SK-N-SH treated with all-trans-retinoic acid at 6 μM for 48 hours (cell line): Measurements from ENCODE around the gene HDAC4.

ENCODE experiments used
- ATAC-seq: fragments of 200-7000 bp; cut with Tn5 transposase; 3 replicates; pipeline ENCODE4 v1.9.1; 2020; ENCODE audit warnings: mild to moderate bottlenecking, moderate library complexity
- ARNTL ChIP-seq: fragments of 450-650 bp; formaldehyde crosslinking; IDR thresholded peaks from 2 replicates; pipeline ENCODE4 v1.5.0; 2020; ENCODE audit warnings: low read depth, mild to moderate bottlenecking, moderate library complexity, borderline replicate concordance
- CSDC2 ChIP-seq: fragments of 250-450 bp; sonication (Bioruptor Pico); IDR thresholded peaks from 2 replicates; pipeline ENCODE4 v1.5.0; 2020; ENCODE audit warnings: mild to moderate bottlenecking, moderate library complexity
- GLIS3 ChIP-seq: fragments of 250-450 bp; sonication (Bioruptor Pico); IDR thresholded peaks from 2 replicates; pipeline ENCODE4 v1.5.0; 2020; ENCODE audit warnings: mild to moderate bottlenecking, moderate library complexity
- OSR1 ChIP-seq: fragments of 250-450 bp; sonication (Bioruptor Pico); IDR thresholded peaks from 2 replicates; pipeline ENCODE4 v1.8.0; 2022; ENCODE audit warnings: moderate library complexity, mild to moderate bottlenecking, inconsistent platforms
- PATZ1 ChIP-seq: fragments of 250-450 bp; sonication (Bioruptor Pico); IDR thresholded peaks from 2 replicates; pipeline ENCODE4 v1.8.0; 2020; ENCODE audit warnings: mild to moderate bottlenecking, moderate library complexity, borderline replicate concordance
- POU6F1 ChIP-seq: fragments of 250-450 bp; sonication (Bioruptor Pico); IDR thresholded peaks from 2 replicates; pipeline ENCODE4 v1.8.0; 2021; ENCODE audit warnings: low read depth, mild to moderate bottlenecking, moderate library complexity, borderline replicate concordance
- PPARA ChIP-seq: fragments of 250-450 bp; sonication (Bioruptor Pico); IDR thresholded peaks from 2 replicates; pipeline ENCODE4 v1.5.0; 2020; ENCODE audit warnings: mild to moderate bottlenecking, borderline replicate concordance
- RARB ChIP-seq: fragments of 250-450 bp; sonication (Bioruptor Pico); IDR thresholded peaks from 2 replicates; pipeline ENCODE4 v1.8.0; 2021; ENCODE audit warnings: mild to moderate bottlenecking, moderate library complexity
- SNAI2 ChIP-seq: fragments of 250-450 bp; sonication (Bioruptor Pico); IDR thresholded peaks from 2 replicates; pipeline ENCODE4 v1.5.0; 2020; ENCODE audit warnings: mild to moderate bottlenecking, moderate library complexity
- TOX ChIP-seq: fragments of 250-450 bp; sonication (Bioruptor Pico); IDR thresholded peaks from 2 replicates; pipeline ENCODE4 v1.8.0; 2021; ENCODE audit warnings: mild to moderate bottlenecking, moderate library complexity, borderline replicate concordance
- TSHZ2 ChIP-seq: fragments of 250-450 bp; sonication (Bioruptor Pico); IDR thresholded peaks from 2 replicates; pipeline ENCODE4 v1.5.0; 2020; ENCODE audit warnings: mild to moderate bottlenecking, moderate library complexity
- ZC3H10 ChIP-seq: fragments of 250-450 bp; sonication (Bioruptor Pico); IDR thresholded peaks from 2 replicates; pipeline ENCODE4 v1.5.1; 2021; ENCODE audit warnings: mild to moderate bottlenecking, moderate library complexity
- ZFP3 ChIP-seq: fragments of 250-450 bp; sonication (Bioruptor Pico); IDR thresholded peaks from 2 replicates; pipeline ENCODE4 v1.5.0; 2020; ENCODE audit warnings: mild to moderate bottlenecking, moderate library complexity
- ZNF565 ChIP-seq: fragments of 450-650 bp; formaldehyde crosslinking; conservative IDR thresholded peaks from 2 replicates; pipeline ENCODE4 v1.5.0; 2020; ENCODE audit warnings: low read depth, mild to moderate bottlenecking, moderate library complexity
- ZNF70 ChIP-seq: fragments of 450-650 bp; formaldehyde crosslinking; IDR thresholded peaks from 2 replicates; pipeline ENCODE4 v1.5.0; 2020; ENCODE audit warnings: mild to moderate bottlenecking, moderate library complexity
- ZNF8 ChIP-seq: fragments of 450-650 bp; formaldehyde crosslinking; IDR thresholded peaks from 2 replicates; pipeline ENCODE4 v1.5.0; 2020; ENCODE audit warnings: mild to moderate bottlenecking, moderate library complexity
- TF ChIP-seq, protein P1 (sequence below): fragments of 250-450 bp; sonication (Bioruptor Pico); IDR thresholded peaks from 2 replicates; pipeline ENCODE4 v1.5.1; 2020; ENCODE audit warnings: low read depth, mild to moderate bottlenecking, moderate library complexity

The HDAC4 gene

GRCh38 chr2:239274391-239275043 is 126.3 kb downstream of the HDAC4 start:
- peak; percentile 58 for ATAC-seq
- TF ChIP-seq GLIS3 (CRISPR knock-in tag) (no peak), ZFP3 (CRISPR knock-in tag) (no peak), PATZ1 (CRISPR knock-in tag) (no peak), ZNF70 (CRISPR knock-in tag) (peak; percentile 21; the same call in 1 of the 2 replicates), SNAI2 (CRISPR knock-in tag) (no peak), POU6F1 (CRISPR knock-in tag) (no peak), PPARA (CRISPR knock-in tag) (no peak), RARB (no peak)

DNA sequence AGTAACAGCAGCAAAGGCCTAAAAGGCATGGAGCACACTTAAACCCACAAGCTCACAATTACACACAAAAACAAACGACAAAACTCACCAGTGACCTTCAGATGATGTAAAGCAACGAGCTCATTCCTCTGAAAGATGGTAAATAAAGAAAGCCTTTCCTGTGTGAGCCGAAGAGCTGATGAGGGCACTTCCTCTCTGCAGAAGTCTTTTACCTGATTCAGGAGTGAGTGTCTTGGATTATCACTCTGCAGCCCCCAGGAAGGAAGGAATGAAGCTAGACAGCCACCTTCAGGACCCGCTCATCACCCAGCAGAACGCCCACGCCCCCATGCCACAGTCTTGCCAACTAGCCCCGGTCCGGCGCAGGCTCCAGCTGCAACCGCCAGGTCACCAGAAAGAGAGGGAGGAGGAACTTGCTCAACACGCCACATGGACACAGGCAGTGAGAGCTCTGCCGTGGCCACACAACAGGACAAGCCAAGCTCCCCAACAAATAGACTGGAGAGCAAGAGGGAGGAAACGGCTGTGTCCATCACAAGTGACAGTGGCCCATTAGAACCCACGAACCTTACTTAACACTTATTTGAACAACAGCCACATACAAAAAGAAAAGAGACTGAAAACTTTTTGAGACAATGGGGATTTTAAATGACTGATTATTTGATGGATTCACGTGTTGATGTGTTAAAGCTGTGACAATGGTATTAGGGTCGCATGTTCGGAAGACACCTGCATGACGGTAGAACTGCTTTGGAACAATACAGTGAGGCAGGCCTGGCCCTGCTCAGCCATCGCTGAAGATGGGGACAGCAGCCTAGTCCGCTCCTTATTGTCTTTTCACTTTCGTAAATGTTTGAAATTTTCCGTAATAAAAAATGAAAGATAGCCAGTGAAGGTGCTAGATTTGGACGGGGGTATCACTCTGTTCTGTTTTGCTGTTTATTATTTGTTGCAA is 127.3 kb downstream of the HDAC4 start:
- TF ChIP-seq TSHZ2 (CRISPR knock-in tag) = no peak
- TF ChIP-seq ARNTL (CRISPR knock-in tag) = no peak
- ATAC-seq = no peak

DNA sequence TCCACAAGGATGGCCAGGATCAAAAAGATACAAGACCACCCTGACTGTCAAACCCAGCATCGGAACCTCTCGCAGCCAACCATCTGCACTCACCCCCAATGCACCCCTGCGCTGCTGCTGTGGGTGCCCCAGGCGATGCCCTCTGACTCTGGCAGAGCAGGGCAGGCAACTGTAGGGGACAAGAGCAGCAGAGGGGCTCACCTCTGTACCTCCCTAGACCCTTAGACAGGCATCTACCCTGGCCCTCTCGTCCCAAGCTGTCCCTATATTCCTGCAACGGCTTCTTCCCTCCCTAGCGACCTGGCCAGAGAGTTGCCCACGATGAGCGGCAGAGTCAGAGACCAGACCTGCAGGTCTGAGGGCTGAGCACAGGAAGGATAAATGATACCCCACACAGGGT is 128.2 kb downstream of the HDAC4 start:
- no peak for ATAC-seq

DNA sequence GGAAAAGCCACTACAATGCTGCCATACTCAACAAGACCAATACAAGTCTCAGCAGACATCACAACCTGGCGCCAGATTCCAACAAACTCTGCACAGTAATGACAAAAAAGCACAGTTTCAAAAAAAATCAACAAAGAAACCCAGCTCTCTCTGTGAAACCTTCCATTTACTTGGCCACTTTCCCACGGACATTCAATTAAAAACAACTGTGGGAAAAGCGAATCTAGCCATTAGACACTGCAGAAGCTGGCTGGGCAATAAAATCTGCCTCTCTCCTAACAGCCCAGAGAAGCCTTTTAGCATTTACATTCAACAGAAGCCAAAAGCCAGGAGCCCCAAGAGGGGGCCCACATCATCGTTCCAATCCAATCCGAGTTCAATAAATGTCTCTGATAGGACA is 128.9 kb downstream of the HDAC4 start:
- no peak for TF ChIP-seq GLIS3 (CRISPR knock-in tag)
- TF ChIP-seq, protein P1, sequence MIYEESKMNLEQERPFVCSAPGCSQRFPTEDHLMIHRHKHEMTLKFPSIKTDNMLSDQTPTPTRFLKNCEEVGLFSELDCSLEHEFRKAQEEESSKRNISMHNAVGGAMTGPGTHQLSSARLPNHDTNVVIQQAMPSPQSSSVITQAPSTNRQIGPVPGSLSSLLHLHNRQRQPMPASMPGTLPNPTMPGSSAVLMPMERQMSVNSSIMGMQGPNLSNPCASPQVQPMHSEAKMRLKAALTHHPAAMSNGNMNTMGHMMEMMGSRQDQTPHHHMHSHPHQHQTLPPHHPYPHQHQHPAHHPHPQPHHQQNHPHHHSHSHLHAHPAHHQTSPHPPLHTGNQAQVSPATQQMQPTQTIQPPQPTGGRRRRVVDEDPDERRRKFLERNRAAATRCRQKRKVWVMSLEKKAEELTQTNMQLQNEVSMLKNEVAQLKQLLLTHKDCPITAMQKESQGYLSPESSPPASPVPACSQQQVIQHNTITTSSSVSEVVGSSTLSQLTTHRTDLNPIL (CRISPR knock-in tag) = no peak
- TF ChIP-seq POU6F1 (CRISPR knock-in tag) = no peak
- TF ChIP-seq ZNF565 (CRISPR knock-in tag) = no peak
- TF ChIP-seq ZC3H10 (CRISPR knock-in tag) = no peak
- TF ChIP-seq PPARA (CRISPR knock-in tag) = no peak
- no peak for TF ChIP-seq SNAI2 (CRISPR knock-in tag)
- TF ChIP-seq TOX = no peak
- no peak for TF ChIP-seq ZNF8

More for the DNA sequence above, 128.2 kb downstream of the HDAC4 start:
- TF ChIP-seq RARB = no peak
- TF ChIP-seq CSDC2 (CRISPR knock-in tag) = no peak
- TF ChIP-seq ZNF70 (CRISPR knock-in tag) = no peak
- TF ChIP-seq OSR1 (CRISPR knock-in tag) = no peak
- TF ChIP-seq PPARA (CRISPR knock-in tag) = no peak

More for the DNA sequence above, 128.9 kb downstream of the HDAC4 start:
- no peak for ATAC-seq
